22Rv1 (cell line): ENCODE data around the gene ETFB.

Source experiments
- ZFX ChIP-seq: fragments of 450-650 bp; IDR thresholded peaks from 2 replicates; pipeline ENCODE4 v1.6.1; 2017; ENCODE audit warnings: antibody characterized with exemption, borderline replicate concordance
- TF ChIP-seq, protein P1 (sequence below): fragments of 450-650 bp; IDR thresholded peaks from 2 replicates; pipeline ENCODE4 v1.5.1; 2017; ENCODE audit warnings: mild to moderate bottlenecking

DNA sequence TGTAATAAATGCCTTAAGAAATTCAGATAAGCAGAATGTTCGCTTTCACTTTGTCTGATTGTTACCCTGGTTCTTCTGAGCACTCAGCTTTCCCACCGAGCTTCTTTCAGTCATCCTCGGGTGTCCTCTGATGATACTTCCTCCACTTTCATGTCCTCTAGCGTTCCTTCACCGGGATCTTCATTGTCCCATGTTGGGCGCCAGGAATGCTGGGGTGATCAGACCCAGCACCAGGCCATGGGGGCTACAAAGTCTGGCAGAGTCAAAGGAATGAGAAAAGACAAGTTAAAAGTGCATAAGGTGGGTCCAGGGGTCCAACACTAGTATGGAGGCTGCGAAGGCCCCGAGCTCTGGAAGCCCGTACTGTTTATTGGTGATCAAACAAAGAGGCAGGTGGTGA lies 35.9 kb upstream of the ETFB start:
- TF ChIP-seq, protein P1, sequence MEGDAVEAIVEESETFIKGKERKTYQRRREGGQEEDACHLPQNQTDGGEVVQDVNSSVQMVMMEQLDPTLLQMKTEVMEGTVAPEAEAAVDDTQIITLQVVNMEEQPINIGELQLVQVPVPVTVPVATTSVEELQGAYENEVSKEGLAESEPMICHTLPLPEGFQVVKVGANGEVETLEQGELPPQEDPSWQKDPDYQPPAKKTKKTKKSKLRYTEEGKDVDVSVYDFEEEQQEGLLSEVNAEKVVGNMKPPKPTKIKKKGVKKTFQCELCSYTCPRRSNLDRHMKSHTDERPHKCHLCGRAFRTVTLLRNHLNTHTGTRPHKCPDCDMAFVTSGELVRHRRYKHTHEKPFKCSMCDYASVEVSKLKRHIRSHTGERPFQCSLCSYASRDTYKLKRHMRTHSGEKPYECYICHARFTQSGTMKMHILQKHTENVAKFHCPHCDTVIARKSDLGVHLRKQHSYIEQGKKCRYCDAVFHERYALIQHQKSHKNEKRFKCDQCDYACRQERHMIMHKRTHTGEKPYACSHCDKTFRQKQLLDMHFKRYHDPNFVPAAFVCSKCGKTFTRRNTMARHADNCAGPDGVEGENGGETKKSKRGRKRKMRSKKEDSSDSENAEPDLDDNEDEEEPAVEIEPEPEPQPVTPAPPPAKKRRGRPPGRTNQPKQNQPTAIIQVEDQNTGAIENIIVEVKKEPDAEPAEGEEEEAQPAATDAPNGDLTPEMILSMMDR, result no peak
- no peak for TF ChIP-seq ZFX
